ENCODE results near the gene LRR1. TPM values are rescaled to one million over a fixed set of nuclear protein-coding genes. Genes with fewer than 3 reads are reported as not detected.

LRR1 gene
- total and polyA plus RNA-seq, 2 experiments from 2014 or later: 10.6 to 15.4 TPM

DNA sequence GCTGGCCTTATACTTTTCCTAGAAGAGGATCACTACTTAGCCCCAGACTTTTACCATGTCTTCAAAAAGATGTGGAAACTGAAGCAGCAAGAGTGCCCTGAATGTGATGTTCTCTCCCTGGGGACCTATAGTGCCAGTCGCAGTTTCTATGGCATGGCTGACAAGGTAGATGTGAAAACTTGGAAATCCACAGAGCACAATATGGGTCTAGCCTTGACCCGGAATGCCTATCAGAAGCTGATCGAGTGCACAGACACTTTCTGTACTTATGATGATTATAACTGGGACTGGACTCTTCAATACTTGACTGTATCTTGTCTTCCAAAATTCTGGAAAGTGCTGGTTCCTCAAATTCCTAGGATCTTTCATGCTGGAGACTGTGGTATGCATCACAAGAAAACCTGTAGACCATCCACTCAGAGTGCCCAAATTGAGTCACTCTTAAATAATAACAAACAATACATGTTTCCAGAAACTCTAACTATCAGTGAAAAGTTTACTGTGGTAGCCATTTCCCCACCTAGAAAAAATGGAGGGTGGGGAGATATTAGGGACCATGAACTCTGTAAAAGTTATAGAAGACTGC lies 23.4 kb downstream of the LRR1 start:
- Histone ChIP-seq H3K9me2 (replicated peaks; ENCODE audit: insufficient read depth) (no peaks in the 10 kb centered on the region), H4K20me1 (ENCODE audit: insufficient read depth, poor library complexity, severe bottlenecking) (peaks cover 33% of the 10 kb centered on the region), H3K36me3 (replicated peaks; ENCODE audit: insufficient read depth, low read depth) (peaks cover 1% of the 10 kb centered on the region), H2AFZ (no peak overlapping the region), H3K27ac (peak overlapping the region; percentile 97), H3K4me1 (ENCODE audit: insufficient read depth) (peaks cover 21% of the 10 kb centered on the region), H3K4me3 (peak overlapping the region; percentile 89), H3K4me2 (peak overlapping the region; percentile 95), H3K9me3 (ENCODE audit: low read depth) (no peaks in the 10 kb centered on the region), H3K27me3 (no peaks in the 10 kb centered on the region), H3K79me2 (peaks cover 82% of the 10 kb centered on the region)
- TF ChIP-seq EZH2 (IDR thresholded peaks at IDR 0.05; ENCODE audit: borderline replicate concordance) (no peak), EZH2phosphoT487 (IDR thresholded peaks at IDR 0.05; ENCODE audit: low read depth, severe bottlenecking, unreplicated experiment) (no peak), CTCF (IDR thresholded peaks at IDR 0.05; ENCODE audit: poor library complexity) (no peak)
- 77% methylated on average over 3 of the region's 3 CpGs for WGBS (ENCODE audit: low lambda C conversion rate, missing lambda C conversion rate)
- DNase-seq (ENCODE audit: low spot score): no peak

DNA sequence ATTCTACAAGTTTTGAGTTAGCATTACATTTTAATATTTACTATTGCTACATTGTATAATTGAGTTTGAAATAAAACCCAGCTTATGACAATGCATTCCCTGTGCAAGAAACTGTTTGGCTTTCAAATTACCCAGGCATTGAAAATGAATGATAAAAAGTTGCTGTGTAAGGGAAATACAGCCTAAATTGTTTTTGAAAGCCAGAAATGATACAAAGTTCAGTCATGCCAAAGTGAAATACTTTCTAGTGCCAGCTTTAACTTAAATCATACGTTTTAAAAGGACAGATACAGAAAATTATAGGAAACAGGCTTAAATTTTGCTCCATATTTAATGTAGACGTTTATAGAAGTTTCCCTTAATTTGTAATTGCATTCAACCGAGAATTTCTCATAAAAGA lies 24.6 kb downstream of the LRR1 start:
- H3K36me3 ChIP-seq (replicated peaks; ENCODE audit: insufficient read depth, low read depth): peaks cover 4% of the 10 kb centered on the region
- TF ChIP-seq EZH2 (IDR thresholded peaks at IDR 0.05; ENCODE audit: borderline replicate concordance) (no peak), CTCF (IDR thresholded peaks at IDR 0.05; ENCODE audit: poor library complexity) (no peak), EZH2phosphoT487 (IDR thresholded peaks at IDR 0.05; ENCODE audit: low read depth, severe bottlenecking, unreplicated experiment) (no peak)

DNA sequence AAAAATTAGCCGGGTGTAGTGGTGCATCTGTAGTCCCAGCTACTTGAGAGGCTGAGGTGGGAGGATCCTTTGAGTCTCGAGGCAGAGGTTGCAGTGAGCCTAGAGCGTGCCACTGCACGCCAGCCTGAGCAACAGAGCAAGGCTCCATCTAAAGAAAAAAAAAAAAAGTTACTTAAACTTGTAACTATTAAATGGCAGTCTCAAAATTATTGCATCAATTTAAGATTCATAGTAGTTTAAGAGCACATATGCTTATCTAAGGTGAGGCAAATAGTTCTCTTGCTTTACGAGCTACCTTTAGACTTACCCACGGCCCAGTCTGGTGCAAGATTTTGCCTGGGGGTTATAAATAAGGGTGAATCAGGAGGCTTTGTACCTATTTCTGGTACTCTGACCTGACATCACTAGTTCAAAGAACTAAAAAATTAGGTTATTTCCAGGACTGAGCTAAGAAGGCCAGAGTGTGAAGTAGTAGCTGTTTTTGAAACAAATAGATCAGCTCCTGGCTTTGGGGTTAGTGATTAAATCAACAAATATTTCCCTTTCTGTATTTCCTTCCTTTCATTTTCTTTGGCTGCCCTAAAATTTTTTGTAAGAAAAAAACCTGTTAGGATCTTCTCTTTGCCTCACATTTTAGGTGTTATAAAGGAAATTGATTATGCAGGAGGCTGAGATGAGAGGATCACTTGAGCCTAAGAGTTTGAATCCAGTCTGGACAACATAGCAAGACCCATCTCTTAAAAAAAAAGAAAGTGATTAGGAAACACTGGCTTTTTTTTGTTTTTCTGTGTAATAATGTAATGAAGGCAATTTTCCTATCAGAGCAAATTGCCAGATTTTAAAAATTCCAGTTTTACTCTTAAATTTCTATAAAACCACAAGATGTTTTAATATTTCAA lies 25.4 kb downstream of the LRR1 start:
- Histone ChIP-seq H3K9me3 (ENCODE audit: low read depth) (no peaks in the 10 kb centered on the region), H3K4me1 (ENCODE audit: insufficient read depth) (peaks cover 21% of the 10 kb centered on the region), H3K4me3 (no peak overlapping the region), H3K36me3 (replicated peaks; ENCODE audit: insufficient read depth, low read depth) (peaks cover 4% of the 10 kb centered on the region), H2AFZ (no peak overlapping the region), H3K4me2 (peak overlapping the region; percentile 95), H4K20me1 (ENCODE audit: insufficient read depth, poor library complexity, severe bottlenecking) (peaks cover 20% of the 10 kb centered on the region), H3K9me2 (replicated peaks; ENCODE audit: insufficient read depth) (no peaks in the 10 kb centered on the region), H3K79me2 (peaks cover 73% of the 10 kb centered on the region), H3K27me3 (no peaks in the 10 kb centered on the region), H3K27ac (peak overlapping the region; percentile 26)
- no peak for TF ChIP-seq CTCF (IDR thresholded peaks at IDR 0.05; ENCODE audit: poor library complexity)
- no peak for TF ChIP-seq EZH2phosphoT487 (IDR thresholded peaks at IDR 0.05; ENCODE audit: low read depth, severe bottlenecking, unreplicated experiment)
- no peak for TF ChIP-seq EZH2 (IDR thresholded peaks at IDR 0.05; ENCODE audit: borderline replicate concordance)
- 72% methylated on average over 6 of the region's 6 CpGs for WGBS (ENCODE audit: low lambda C conversion rate, missing lambda C conversion rate)
- peak; percentile 13 for DNase-seq (ENCODE audit: low spot score)

More for the DNA sequence above, 24.6 kb downstream of the LRR1 start:
- Histone ChIP-seq H3K4me1 (ENCODE audit: insufficient read depth) (peaks cover 21% of the 10 kb centered on the region), H3K9me3 (ENCODE audit: low read depth) (no peaks in the 10 kb centered on the region), H3K4me3 (peak overlapping the region; percentile 89), H3K79me2 (peaks cover 78% of the 10 kb centered on the region), H2AFZ (no peak overlapping the region), H3K4me2 (peak overlapping the region; percentile 95), H3K27ac (peak overlapping the region; percentile 1), H3K9me2 (replicated peaks; ENCODE audit: insufficient read depth) (no peaks in the 10 kb centered on the region), H4K20me1 (ENCODE audit: insufficient read depth, poor library complexity, severe bottlenecking) (peaks cover 26% of the 10 kb centered on the region), H3K27me3 (no peaks in the 10 kb centered on the region)
- no peak for DNase-seq (ENCODE audit: low spot score)
- 71% methylated on average over 3 of the region's 3 CpGs for WGBS (ENCODE audit: low lambda C conversion rate, missing lambda C conversion rate)
